GM19193 (cell line): Measurements from ENCODE around the gene NFATC2.
A peak's percentile ranks its signal among the peaks of the same experiment; 100 is the strongest.

Source experiments
- POLR2A ChIP-seq: IDR thresholded peaks from 4 replicates; pipeline ENCODE4 v1.6.1; 2011; ENCODE audit not compliant: insufficient read depth, insufficient read length; ENCODE audit errors: extremely low read depth

The NFATC2 gene

DNA sequence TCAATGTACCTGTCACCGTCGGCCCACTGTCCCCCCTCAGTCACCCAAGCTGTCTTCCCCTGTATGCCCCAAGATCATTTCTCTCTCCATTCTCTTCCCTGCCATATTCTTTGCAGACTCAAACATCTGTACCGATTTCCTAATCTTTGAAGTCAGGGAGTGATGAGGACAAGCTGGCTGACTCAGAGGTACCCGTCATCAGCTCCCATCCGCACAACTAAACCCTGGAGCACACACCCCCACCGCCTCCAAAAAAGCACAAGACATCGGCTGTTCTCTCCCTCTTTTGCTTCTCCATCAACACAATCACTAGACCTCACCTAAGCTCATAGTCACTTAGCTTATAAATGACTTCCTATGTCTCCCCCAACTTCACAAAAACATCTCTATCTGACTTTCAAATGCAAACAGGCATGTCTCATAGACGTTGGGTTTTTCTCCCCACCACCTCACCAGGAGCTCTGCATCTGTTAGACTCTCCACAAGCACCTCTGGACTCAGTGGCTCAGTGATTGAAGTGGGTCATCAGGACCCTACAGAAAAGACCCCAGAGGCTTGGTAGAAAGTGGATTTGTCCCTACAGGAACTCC lies 11.5 kb upstream of the NFATC2 start:
- TF ChIP-seq POLR2A: no peak

DNA sequence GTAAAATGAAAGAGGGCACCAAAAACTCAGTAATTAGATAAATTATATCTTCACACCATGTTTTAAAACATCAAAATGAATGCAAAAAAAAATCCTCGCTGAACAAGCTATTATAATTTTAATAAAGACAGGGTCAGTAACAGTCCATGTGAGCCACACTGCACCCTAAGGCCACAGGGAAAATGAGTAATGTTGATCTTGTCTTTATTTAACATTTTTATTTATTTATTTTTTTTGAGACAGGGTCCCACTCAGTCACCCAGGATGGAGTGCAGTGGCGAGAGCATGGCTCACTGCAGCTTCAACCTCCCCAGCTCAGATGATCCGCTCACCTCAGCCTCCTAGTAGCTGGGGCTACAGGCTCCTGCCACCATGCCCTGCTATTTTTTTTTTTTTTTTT lies 8.7 kb upstream of the NFATC2 start:
- TF ChIP-seq POLR2A: no peak

GRCh38 chr20:51549474-51549873 lies 7.0 kb upstream of the NFATC2 start:
- TF ChIP-seq POLR2A: no peak

GRCh38 chr20:51547951-51548350 lies 5.4 kb upstream of the NFATC2 start:
- TF ChIP-seq POLR2A: no peak

- TF ChIP-seq POLR2A: no peak
These were observed 3.0 kb upstream of the NFATC2 start for GRCh38 chr20:51545515-51545914.

- TF ChIP-seq POLR2A: no peak
These were observed 886 bp upstream of the NFATC2 start for GRCh38 chr20:51543422-51543788.

GRCh38 chr20:51542033-51542570 lies 417 bp downstream of the NFATC2 start:
- no peak for TF ChIP-seq POLR2A

- TF ChIP-seq POLR2A: peak; percentile 50
These were observed 1.1 kb downstream of the NFATC2 start for GRCh38 chr20:51541189-51542032.

- no peak for TF ChIP-seq POLR2A
These were observed 1.9 kb downstream of the NFATC2 start for GRCh38 chr20:51540580-51540979.

DNA sequence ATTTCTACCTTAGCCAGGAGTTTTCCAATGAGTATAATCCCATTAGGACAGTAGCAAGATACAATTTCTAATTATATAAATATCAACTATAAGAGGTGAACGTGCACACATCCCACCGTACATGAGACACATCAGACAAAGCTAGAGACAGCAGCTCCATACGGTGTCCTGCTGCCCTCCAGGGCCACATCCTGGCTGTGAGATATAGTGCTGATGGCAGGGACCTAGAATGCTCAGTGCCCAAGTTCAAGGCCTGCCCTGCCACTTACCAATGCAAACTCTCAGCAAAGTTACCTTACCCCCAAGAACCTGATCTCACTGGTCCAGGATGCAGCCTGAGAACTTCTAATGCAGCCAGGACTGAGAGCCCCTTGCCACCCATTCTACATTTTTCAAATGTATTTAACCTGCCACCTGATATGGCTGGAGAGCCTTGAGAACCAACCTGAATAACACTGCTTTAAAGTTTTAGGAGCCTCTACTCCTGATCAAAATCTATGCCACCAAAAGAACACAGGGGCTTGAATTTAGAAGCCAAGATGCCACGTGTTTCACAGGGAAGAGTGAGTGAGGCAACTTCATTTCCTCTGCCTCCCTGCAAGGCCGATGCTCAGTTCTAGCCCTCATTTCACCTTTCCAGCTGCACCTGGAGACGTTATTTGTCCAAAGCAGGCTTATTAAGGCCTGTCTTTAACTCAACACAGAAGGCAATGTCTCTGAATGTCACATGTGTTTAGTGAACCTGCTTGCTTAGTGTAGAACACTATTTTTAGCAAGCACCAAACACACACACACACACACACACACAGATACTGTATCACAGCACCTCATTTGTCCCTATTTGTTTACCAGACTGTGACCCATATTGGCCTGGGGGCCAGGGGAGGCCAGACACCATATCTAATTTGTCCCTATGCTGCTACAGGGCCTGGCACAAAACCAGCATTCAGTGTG lies 6.1 kb downstream of the NFATC2 start:
- TF ChIP-seq POLR2A: no peak

GRCh38 chr20:51535674-51536073 lies 6.8 kb downstream of the NFATC2 start:
- TF ChIP-seq POLR2A: no peak

GRCh38 chr20:51535075-51535386 lies 7.5 kb downstream of the NFATC2 start:
- no peak for TF ChIP-seq POLR2A

GRCh38 chr20:51533291-51534172 lies 9.0 kb downstream of the NFATC2 start:
- no peak for TF ChIP-seq POLR2A

- no peak for TF ChIP-seq POLR2A
These were observed 9.8 kb downstream of the NFATC2 start for GRCh38 chr20:51532577-51533191.

DNA sequence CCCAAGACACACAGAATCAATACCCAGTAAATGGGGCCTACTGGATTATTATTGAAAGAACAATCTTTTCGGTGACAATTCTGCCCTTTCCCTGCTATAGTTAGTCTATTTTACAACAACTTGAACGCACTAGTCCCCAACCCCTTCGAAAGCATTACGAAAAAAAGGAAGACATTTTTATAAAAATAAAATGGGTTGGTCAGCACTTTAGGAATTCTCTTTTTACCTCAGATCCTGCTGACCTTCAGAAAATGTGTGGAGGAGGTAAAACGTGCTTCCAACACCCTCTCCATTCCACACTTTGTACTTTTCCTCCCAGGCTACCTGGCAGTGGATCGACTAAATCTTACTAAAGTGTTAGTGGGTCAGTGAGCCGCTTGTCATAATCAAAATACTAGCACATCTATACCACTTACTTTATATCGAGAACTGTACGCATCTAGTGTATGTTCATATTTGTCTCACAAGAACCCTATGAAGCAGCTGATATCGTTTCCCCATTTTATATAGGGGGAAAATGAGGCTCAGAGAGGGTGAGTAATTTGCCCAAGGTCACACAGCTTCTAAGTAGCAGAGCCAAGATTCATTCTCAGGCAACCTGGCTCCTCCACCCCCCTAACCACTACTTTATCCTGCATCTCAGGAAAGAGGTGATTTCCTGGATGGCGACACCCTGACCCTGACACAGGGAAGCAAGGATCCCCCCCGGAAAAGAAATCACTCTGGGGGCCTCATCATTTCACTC lies 10.6 kb downstream of the NFATC2 start:
- no peak for TF ChIP-seq POLR2A
